IMR-90 (cell line): ENCODE measurements around the gene HIF1AN. TPM values are rescaled to one million over a fixed set of nuclear protein-coding genes. Genes with fewer than 3 reads are reported as not detected.
A peak's percentile ranks its signal among the peaks of the same experiment; 100 is the strongest.

Experiments
- ATAC-seq: fragments of 200-7000 bp; cut with Tn5 transposase; 2 replicates; pipeline ENCODE4 v1.9.1; 2020; ENCODE audit warnings: low read depth, mild to moderate bottlenecking, moderate library complexity
- BruUV-seq: library from RNA; stranded (reverse); fragments of 400-500 nt; replicated peaks from 2 replicates; lab custom pipeline; 2021; lab: Mats Ljungman, UMichigan
- CTCF ChIA-PET: fragments of 300-600 bp; formaldehyde crosslinking; extraction: SDS; loops from one replicate; lab custom pipeline; 2021; ENCODE audit warnings: antibody characterized with exemption; lab: Yijun Ruan, JAX
- POLR2A ChIA-PET: fragments of 300-600 bp; sonication (Branson Sonifier 250); formaldehyde crosslinking; loops from one replicate; lab custom pipeline; 2022; ENCODE audit warnings: antibody characterized with exemption; ENCODE audit not compliant: unreplicated experiment; lab: Charles Lee
- DNase-seq: peaks from one replicate; pipeline ENCODE4 v3.0.0; 2013
- H2AFZ ChIP-seq: replicated peaks from 2 replicates; pipeline ENCODE3; 2013; ENCODE audit warnings: low read length, mild to moderate bottlenecking; ENCODE audit not compliant: poor library complexity
- H2AK5ac ChIP-seq: 2 replicates; pipeline ENCODE4 v1.6.1; 2013; ENCODE audit warnings: low read depth, low read length, inconsistent platforms
- H2AK9ac ChIP-seq: replicated peaks from 2 replicates; pipeline ENCODE3; 2013; ENCODE audit warnings: mild to moderate bottlenecking, low read depth, low read length, moderate library complexity; ENCODE audit not compliant: poor library complexity
- H2BK120ac ChIP-seq: 2 replicates; pipeline ENCODE4 v1.6.1; 2013; ENCODE audit warnings: low read depth, low read length, inconsistent platforms
- H2BK15ac ChIP-seq: 3 replicates; pipeline ENCODE4 v1.6.1; 2013; ENCODE audit warnings: low read depth, low read length, inconsistent platforms
- H2BK20ac ChIP-seq: 2 replicates; pipeline ENCODE4 v1.6.1; 2013; ENCODE audit warnings: low read depth, mild to moderate bottlenecking, inconsistent platforms, low read length, moderate library complexity
- H2BK5ac ChIP-seq: 2 replicates; pipeline ENCODE4 v1.6.1; 2013; ENCODE audit warnings: mild to moderate bottlenecking, low read depth, low read length, inconsistent platforms; ENCODE audit not compliant: poor library complexity, severe bottlenecking
- H3K14ac ChIP-seq: replicated peaks from 2 replicates; pipeline ENCODE4 v1.6.1; 2013; ENCODE audit warnings: low read depth, low read length, inconsistent platforms
- H3K18ac ChIP-seq: 2 replicates; pipeline ENCODE4 v1.6.1; 2013; ENCODE audit warnings: low read depth, low read length, control low read depth
- H3K23ac ChIP-seq: 2 replicates; pipeline ENCODE4 v1.6.1; 2013; ENCODE audit warnings: low read depth, low read length, inconsistent platforms
- H3K27ac ChIP-seq: 2 replicates; pipeline ENCODE4 v1.5.1; 2013; ENCODE audit warnings: mild to moderate bottlenecking, control low read depth, low read length; ENCODE audit not compliant: insufficient read depth
- H3K27me3 ChIP-seq: 2 replicates; pipeline ENCODE4 v1.6.1; 2013; ENCODE audit warnings: low read length; ENCODE audit not compliant: control insufficient read depth, insufficient read depth
- H3K36me3 ChIP-seq: 2 replicates; pipeline ENCODE4 v1.6.1; 2013; ENCODE audit warnings: low read length, mixed read lengths; ENCODE audit not compliant: control insufficient read depth, insufficient read depth
- H3K4ac ChIP-seq: 2 replicates; pipeline ENCODE4 v1.6.1; 2013; ENCODE audit warnings: low read depth, low read length, inconsistent platforms
- H3K4me1 ChIP-seq: 2 replicates; pipeline ENCODE4 v1.6.1; 2013; ENCODE audit warnings: low read length, mixed read lengths; ENCODE audit not compliant: control insufficient read depth, insufficient read depth
- H3K4me2 ChIP-seq: 2 replicates; pipeline ENCODE4 v1.6.1; 2013; ENCODE audit warnings: low read depth, mild to moderate bottlenecking, control low read depth, low read length, moderate library complexity
- H3K4me3 ChIP-seq: 2 replicates; pipeline ENCODE4 v1.5.1; 2013; ENCODE audit warnings: low read depth, mild to moderate bottlenecking, control low read depth, low read length, moderate library complexity; ENCODE audit not compliant: insufficient read depth
- H3K56ac ChIP-seq: 2 replicates; pipeline ENCODE4 v1.6.1; 2013; ENCODE audit warnings: low read length, inconsistent platforms; ENCODE audit not compliant: insufficient read depth; ENCODE audit errors: extremely low read depth
- H3K79me1 ChIP-seq, 2 experiments: 2 replicates each; pipeline ENCODE4 v1.6.1; 2013; ENCODE audit warnings: low read length in 2 of 2, inconsistent platforms in 1 of 2, low read depth in 1 of 2
- H3K9ac ChIP-seq: 2 replicates; pipeline ENCODE4 v1.6.1; 2013; ENCODE audit warnings: low read depth, low read length, control low read depth
- H3K9me1 ChIP-seq: 2 replicates; pipeline ENCODE4 v1.6.1; 2013; ENCODE audit warnings: low read length, inconsistent platforms; ENCODE audit not compliant: insufficient read depth
- H3K9me3 ChIP-seq: 2 replicates; pipeline ENCODE4 v1.6.1; 2013; ENCODE audit warnings: low read length; ENCODE audit not compliant: control insufficient read depth, insufficient read depth
- H4K20me1 ChIP-seq: 2 replicates; pipeline ENCODE4 v1.6.1; 2013; ENCODE audit warnings: low read length, inconsistent platforms; ENCODE audit not compliant: insufficient read depth
- H4K5ac ChIP-seq: 2 replicates; pipeline ENCODE4 v1.6.1; 2013; ENCODE audit warnings: mild to moderate bottlenecking, low read depth, low read length, control low read depth
- H4K8ac ChIP-seq, 2 experiments: 2 replicates each; pipeline ENCODE4 v1.6.1; 2013; ENCODE audit warnings: low read depth in 2 of 2, low read length in 2 of 2, control low read depth in 1 of 2, inconsistent platforms in 1 of 2
- H4K91ac ChIP-seq: 2 replicates; pipeline ENCODE4 v1.6.1; 2013; ENCODE audit warnings: low read depth, low read length, inconsistent platforms; ENCODE audit not compliant: insufficient read depth
- BHLHE40 ChIP-seq: fragments of 150-350 bp; IDR thresholded peaks from 2 replicates; pipeline ENCODE4 v1.6.1; 2016; ENCODE audit warnings: mild to moderate bottlenecking, low read depth, low read length
- CEBPB ChIP-seq: IDR thresholded peaks from 2 replicates; pipeline ENCODE4 v1.6.1; 2012; ENCODE audit warnings: low read depth, low read length, improper control_type of control experiment
- CHD1 ChIP-seq: IDR thresholded peaks from 2 replicates; pipeline ENCODE4 v1.6.1; 2012; ENCODE audit warnings: low read depth, low read length, improper control_type of control experiment
- FOS ChIP-seq: fragments of 150-350 bp; IDR thresholded peaks from 2 replicates; pipeline ENCODE4 v1.6.1; 2016; ENCODE audit warnings: low read depth, low read length
- MAFK ChIP-seq: IDR thresholded peaks from 2 replicates; pipeline ENCODE4 v1.6.1; 2012; ENCODE audit warnings: low read depth, low read length, improper control_type of control experiment
- MXI1 ChIP-seq: IDR thresholded peaks from 2 replicates; pipeline ENCODE4 v1.6.1; 2012; ENCODE audit warnings: low read depth, mild to moderate bottlenecking, low read length, moderate library complexity, borderline replicate concordance
- NFE2L2 ChIP-seq: fragments of 150-350 bp; IDR thresholded peaks from 2 replicates; pipeline ENCODE4 v1.6.1; 2016; ENCODE audit warnings: low read depth, mild to moderate bottlenecking, low read length
- POLR2A ChIP-seq: IDR thresholded peaks from 2 replicates; pipeline ENCODE4 v1.6.1; 2012; ENCODE audit warnings: mild to moderate bottlenecking, low read depth, low read length
- RAD21 ChIP-seq: IDR thresholded peaks from 2 replicates; pipeline ENCODE4 v1.6.1; 2012; ENCODE audit warnings: low read length, improper control_type of control experiment
- RCOR1 ChIP-seq: IDR thresholded peaks from 2 replicates; pipeline ENCODE4 v1.6.1; 2012; ENCODE audit warnings: mild to moderate bottlenecking, low read length, improper control_type of control experiment; ENCODE audit not compliant: insufficient replicate concordance
- RFX5 ChIP-seq: IDR thresholded peaks from 2 replicates; pipeline ENCODE4 v1.8.0; 2012; ENCODE audit warnings: low read depth, mild to moderate bottlenecking, low read length, moderate library complexity
- SMC3 ChIP-seq: fragments of 150-350 bp; IDR thresholded peaks from 2 replicates; pipeline ENCODE4 v1.6.1; 2016; ENCODE audit warnings: low read depth, mild to moderate bottlenecking, antibody characterized with exemption, low read length, moderate library complexity
- WGBS, 2 experiments: methylation state at CpG; one replicate each; pipeline versions ENCODE4 v1.1.5 to v1.1.7; 2013; ENCODE audit warnings: missing lambda C conversion rate in 2 of 2; ENCODE audit not compliant: insufficient read length in 1 of 2; ENCODE audit errors: extremely low coverage in 2 of 2; 5-methylcytosine and 5-hydroxymethylcytosine counted together
- dilution Hi-C: fragments of 300-500 bp; cut with HindIII; formaldehyde crosslinking; loops from one replicate; pipeline ENCODE4 v1.14.3; 2018; ENCODE audit warnings: low sequenced_read_pairs; ENCODE audit not compliant: unreplicated experiment
- in situ Hi-C: fragments of 300-500 bp; cut with MboI; formaldehyde crosslinking; loops from 3 replicates; pipeline ENCODE4 v1.14.3; 2019; ENCODE audit warnings: low sequenced_read_pairs, inconsistent platforms, mixed read lengths
- intact Hi-C: fragments of 100-400 bp; cut with micrococcal nuclease; formaldehyde crosslinking; loops from 2 replicates; pipeline ENCODE4 v1.10.0; 2022
- polyA plus RNA-seq, 3 experiments: library from polyadenylated mRNA; depleted of rRNA; stranded (reverse); fragments of >200 nt; gene quantifications; 2 replicates each; pipeline ENCODE4 v1.2.3, GENCODE V29; 2012; ENCODE audit warnings: low replicate concordance in 1 of 3
- total RNA-seq: library from RNA; depleted of rRNA; stranded (reverse); fragments of >200 nt; gene quantifications from 2 replicates; pipeline ENCODE4 v1.2.3, GENCODE V29; 2012
- TF ChIP-seq, protein P1 (sequence below): fragments of 150-350 bp; IDR thresholded peaks from 2 replicates; pipeline ENCODE4 v1.6.1; 2016; ENCODE audit warnings: low read depth, mild to moderate bottlenecking, low read length, moderate library complexity, borderline replicate concordance
- TF ChIP-seq, protein P2 (sequence below): conservative IDR thresholded peaks from 2 replicates; pipeline ENCODE4 v1.5.1; 2012; ENCODE audit warnings: mild to moderate bottlenecking, low read depth, low read length, improper control_type of control experiment

HIF1AN gene
- total and polyA plus RNA-seq, 2 of the 4 experiments (the other 2 are of a cell fraction): 10.2 to 10.3 TPM

- H2AFZ ChIP-seq: peak within 1 kb of the TSS; percentile 96
- DNase-seq: peak; percentile 72
- H3K4ac ChIP-seq: peak within 1 kb of the TSS; percentile 93
- peaks cover 5% of the 10 kb centered on the region for H3K4me1 ChIP-seq
- H3K9me1 ChIP-seq: peaks cover 16% of the 10 kb centered on the region
- H2BK120ac ChIP-seq: peak within 1 kb of the TSS; percentile 73
- H2BK20ac ChIP-seq: peak within 1 kb of the TSS; percentile 15; the same call in 1 of the 2 replicates
- H4K8ac ChIP-seq: peak within 1 kb of the TSS; percentile 97 to 98
- H2BK5ac ChIP-seq: peak within 1 kb of the TSS; percentile 79
- H3K9me3 ChIP-seq: no peaks in the 10 kb centered on the region
- peak within 1 kb of the TSS; percentile 89 for H4K91ac ChIP-seq
- H2AK5ac ChIP-seq: peak within 1 kb of the TSS; percentile 78
- H3K4me3 ChIP-seq: peak within 1 kb of the TSS; percentile 86
- peaks cover 12% of the 10 kb centered on the region for H3K36me3 ChIP-seq
- peak within 1 kb of the TSS; percentile 96 for H4K5ac ChIP-seq
- H3K9ac ChIP-seq: peak within 1 kb of the TSS; percentile 94
- WGBS, 2 experiments: 0% methylated on average over 12 of the region's 43 CpGs; no CpG with 5 or more reads in 1 of the 2 experiments
- no TSS peak for BruUV-seq
- peak within 1 kb of the TSS; percentile 4; the same call in 1 of the 3 replicates for H2BK15ac ChIP-seq
- peak; percentile 97 for ATAC-seq
- peak within 1 kb of the TSS; percentile 92 for H2AK9ac ChIP-seq
- peak within 1 kb of the TSS; percentile 95 for H3K14ac ChIP-seq
- H3K18ac ChIP-seq: peak within 1 kb of the TSS; percentile 77
- intact Hi-C loops: no loop called here
- H4K20me1 ChIP-seq: no peaks in the 10 kb centered on the region
- H3K56ac ChIP-seq: peak within 1 kb of the TSS; percentile 88
- in situ Hi-C loops: no loop called here
- H3K4me2 ChIP-seq: peak within 1 kb of the TSS; percentile 91
- no peaks in the 10 kb centered on the region for H3K27me3 ChIP-seq
- H3K23ac ChIP-seq: peak within 1 kb of the TSS; percentile 95
- dilution Hi-C loops: no loop called here
- CTCF ChIA-PET: interaction anchor here (0.5 to 3.1 kb wide), 3 partner anchors 11 to 285 kb away, joined by 3 to 12 read pairs (median 5); no protein-coding TSS in a partner anchor
- peak within 1 kb of the TSS; percentile 84 for H3K27ac ChIP-seq
- POLR2A ChIA-PET: no interaction called here
- H3K79me1 ChIP-seq: peaks cover 10 to 37% of the 10 kb centered on the region in 2 experiments
- TF ChIP-seq BHLHE40 (peak; percentile 70; the same call in 1 of the 2 replicates), RCOR1 (no peak), CEBPB (no peak), RAD21 (no peak), POLR2A (0 out of 2 replicates have a peak, but pooled peaks have one; percentile 8), CHD1 (no peak), NFE2L2 (no peak), MXI1 (0 out of 2 replicates have a peak, but pooled peaks have one; percentile 16), SMC3 (no peak), RFX5 (no peak), FOS (no peak), MAFK (no peak)
- TF ChIP-seq, protein P1, sequence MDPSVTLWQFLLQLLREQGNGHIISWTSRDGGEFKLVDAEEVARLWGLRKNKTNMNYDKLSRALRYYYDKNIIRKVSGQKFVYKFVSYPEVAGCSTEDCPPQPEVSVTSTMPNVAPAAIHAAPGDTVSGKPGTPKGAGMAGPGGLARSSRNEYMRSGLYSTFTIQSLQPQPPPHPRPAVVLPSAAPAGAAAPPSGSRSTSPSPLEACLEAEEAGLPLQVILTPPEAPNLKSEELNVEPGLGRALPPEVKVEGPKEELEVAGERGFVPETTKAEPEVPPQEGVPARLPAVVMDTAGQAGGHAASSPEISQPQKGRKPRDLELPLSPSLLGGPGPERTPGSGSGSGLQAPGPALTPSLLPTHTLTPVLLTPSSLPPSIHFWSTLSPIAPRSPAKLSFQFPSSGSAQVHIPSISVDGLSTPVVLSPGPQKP: no peak
- TF ChIP-seq, protein P2, sequence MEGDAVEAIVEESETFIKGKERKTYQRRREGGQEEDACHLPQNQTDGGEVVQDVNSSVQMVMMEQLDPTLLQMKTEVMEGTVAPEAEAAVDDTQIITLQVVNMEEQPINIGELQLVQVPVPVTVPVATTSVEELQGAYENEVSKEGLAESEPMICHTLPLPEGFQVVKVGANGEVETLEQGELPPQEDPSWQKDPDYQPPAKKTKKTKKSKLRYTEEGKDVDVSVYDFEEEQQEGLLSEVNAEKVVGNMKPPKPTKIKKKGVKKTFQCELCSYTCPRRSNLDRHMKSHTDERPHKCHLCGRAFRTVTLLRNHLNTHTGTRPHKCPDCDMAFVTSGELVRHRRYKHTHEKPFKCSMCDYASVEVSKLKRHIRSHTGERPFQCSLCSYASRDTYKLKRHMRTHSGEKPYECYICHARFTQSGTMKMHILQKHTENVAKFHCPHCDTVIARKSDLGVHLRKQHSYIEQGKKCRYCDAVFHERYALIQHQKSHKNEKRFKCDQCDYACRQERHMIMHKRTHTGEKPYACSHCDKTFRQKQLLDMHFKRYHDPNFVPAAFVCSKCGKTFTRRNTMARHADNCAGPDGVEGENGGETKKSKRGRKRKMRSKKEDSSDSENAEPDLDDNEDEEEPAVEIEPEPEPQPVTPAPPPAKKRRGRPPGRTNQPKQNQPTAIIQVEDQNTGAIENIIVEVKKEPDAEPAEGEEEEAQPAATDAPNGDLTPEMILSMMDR: no peak
Measured at GRCh38 chr10:100529475-100530298, 6.1 kb upstream of the HIF1AN start, which contains the start of gene NDUFB8. Gene NDUFB8, minus strand, starts transcription at chr10:100529871. Its CDS starts 20 bp downstream, at chr10:100529851.
